Erythroblast (primary cell): ENCODE measurements around the gene ALPG.

Experiments
- GATA1 ChIP-seq: IDR thresholded peaks from 2 replicates; pipeline ENCODE4 v1.6.1; 2011; ENCODE audit warnings: low read depth, mild to moderate bottlenecking, control low read depth, low read length, moderate library complexity
- POLR2A ChIP-seq: IDR thresholded peaks from 2 replicates; pipeline ENCODE4 v1.6.1; 2011; ENCODE audit warnings: mild to moderate bottlenecking, low read length

GRCh38 chr2:232441147-232441651 is 34.6 kb downstream of the ALPG start:
- TF ChIP-seq POLR2A (no peak), GATA1 (no peak)
